T follicular helper cell (primary cell): ENCODE measurements around the gene TIMM29.

Source experiments
- DNase-seq: peaks from one replicate; pipeline ENCODE4 v3.0.0-alpha.2; 2020; ENCODE audit warnings: low read depth
- total RNA-seq, 2 experiments: gene quantifications; one replicate each; lab custom pipeline; 2026; lab: John Stamatoyannopoulos, UW

TIMM29 gene
- total RNA-seq: 18.2 to 25.9 reads per million in 2 experiments

- DNase-seq: peak; percentile 89
Observed at GRCh38 chr19:10928563-10929401, at the start of gene TIMM29, which contains the start of gene YIPF2. Gene TIMM29, plus strand, starts transcription at chr19:10928811. Its CDS starts 12 bp downstream, at chr19:10928823. Gene YIPF2, minus strand, starts transcription at chr19:10928639. Its CDS starts 229 bp downstream, at chr19:10928410.

- DNase-seq: no peak
Observed at GRCh38 chr19:10881403-10882107, 47.1 kb upstream of the TIMM29 start.

DNA sequence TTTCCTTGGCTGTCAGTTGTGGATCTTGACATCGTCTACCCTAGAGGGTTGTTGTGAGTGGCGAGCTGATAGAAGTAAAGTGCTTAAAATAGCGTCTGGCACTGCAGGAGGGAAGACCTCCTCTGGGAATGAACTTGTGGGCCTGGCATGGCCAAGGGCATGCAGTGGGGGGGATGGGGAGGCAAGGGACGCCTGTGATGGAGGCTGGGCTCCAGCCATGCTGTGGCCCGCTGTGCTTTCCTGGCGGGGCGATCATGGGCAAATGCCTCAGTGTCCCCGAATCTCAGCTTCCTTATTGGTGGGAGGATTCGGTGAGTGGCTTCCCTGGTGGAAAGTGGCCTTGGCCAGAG, 46.5 kb upstream of the TIMM29 start:
- no peak for DNase-seq

DNA sequence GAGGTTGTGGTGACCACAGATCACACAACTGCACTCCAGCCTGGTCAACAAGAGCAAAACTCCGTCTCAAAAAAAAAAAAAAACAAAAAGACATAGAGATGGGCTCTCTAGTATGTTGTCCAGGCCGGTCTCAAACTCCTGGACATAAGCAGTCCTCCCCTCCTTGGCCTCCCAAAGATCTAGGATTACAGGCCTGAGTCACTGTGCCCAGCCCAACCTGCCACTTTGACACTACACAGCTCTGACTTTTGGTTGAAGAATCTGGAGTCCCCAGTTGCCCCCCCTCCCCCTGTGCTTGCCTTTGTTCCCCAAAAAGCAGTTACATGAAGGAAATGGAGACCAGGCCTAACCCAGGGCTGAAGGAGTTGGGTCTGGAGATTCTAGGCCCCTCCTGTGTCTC, 44.3 kb upstream of the TIMM29 start:
- DNase-seq: no peak

GRCh38 chr19:10885201-10886169, 43.1 kb upstream of the TIMM29 start:
- no peak for DNase-seq

DNA sequence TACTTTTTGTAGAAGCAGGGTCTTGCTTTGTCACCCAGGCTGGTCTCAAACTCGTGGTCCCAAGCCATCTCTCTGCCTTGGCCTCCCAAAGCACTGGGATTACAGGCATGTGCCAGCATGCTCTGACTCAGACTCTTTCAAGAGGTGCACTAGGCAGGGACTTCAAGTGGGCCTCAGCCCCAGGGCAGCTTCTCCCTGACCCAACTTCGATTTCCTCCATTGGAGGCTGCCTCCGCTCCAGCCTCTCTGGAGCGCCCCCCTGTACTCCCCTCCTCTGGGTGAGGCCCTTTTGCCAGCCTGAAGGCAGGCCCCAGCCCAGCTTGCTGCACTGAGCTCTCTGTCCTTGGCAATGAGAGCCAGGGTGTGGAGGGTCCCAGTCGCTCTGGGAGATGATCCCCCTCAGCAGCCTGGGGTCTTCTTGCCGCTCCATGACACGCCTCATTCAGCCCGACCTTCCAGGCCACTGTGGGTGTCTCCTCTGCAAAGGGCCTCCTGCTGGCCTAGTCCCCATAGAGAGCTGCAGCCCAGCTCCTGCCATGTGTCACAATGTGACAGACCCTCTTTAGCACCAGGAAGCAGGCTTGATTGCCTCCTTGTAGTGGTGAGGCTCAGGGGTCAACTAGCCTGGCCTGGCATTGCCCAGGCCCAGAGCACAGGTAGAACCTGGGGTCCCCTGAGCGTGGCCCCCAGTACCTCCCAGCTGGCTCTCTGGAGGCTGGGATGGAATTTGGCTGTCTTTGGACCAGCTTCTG, 40.8 kb upstream of the TIMM29 start:
- DNase-seq: no peak

- DNase-seq: no peak
Observed at GRCh38 chr19:10888421-10888866, 40.2 kb upstream of the TIMM29 start.

- no peak for DNase-seq
Observed at GRCh38 chr19:10889880-10890279, 38.7 kb upstream of the TIMM29 start.

DNA sequence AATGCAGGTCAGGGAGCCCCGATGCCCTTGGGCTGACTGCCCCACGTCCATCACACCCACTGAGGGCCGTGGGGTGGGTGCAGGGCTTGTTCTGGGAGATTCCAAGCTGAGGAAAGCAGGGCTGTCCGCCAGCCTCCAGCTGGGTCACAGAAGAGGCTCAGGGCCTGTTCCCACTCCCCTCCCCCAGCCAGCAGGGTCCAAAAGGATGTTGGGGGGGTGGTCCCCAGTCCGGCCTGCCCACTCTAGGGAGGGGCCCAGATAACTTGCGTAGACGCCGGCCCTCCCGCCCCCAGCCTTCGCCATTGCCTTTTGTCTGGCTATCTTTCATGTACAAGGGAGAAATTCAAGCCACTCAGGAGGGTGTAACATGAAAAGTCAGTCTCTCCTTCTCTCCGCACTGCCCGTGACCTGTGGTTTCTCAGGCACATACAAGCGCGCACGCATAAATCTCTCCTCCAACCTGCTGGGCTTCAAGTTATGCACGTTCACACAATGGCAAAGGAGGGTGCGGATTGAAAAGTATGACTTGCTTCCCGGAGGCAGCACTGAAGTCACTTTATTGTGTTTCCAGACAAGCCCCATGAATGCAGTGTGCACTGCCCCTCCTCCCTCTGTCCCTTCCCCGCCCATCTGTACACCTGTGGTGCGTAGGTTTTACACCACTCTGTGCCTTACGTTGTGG, 37.1 kb upstream of the TIMM29 start:
- DNase-seq: no peak

GRCh38 chr19:10892256-10892655, 36.4 kb upstream of the TIMM29 start:
- no peak for DNase-seq

- no peak for DNase-seq
Observed at GRCh38 chr19:10894911-10895213, 33.7 kb upstream of the TIMM29 start.

DNA sequence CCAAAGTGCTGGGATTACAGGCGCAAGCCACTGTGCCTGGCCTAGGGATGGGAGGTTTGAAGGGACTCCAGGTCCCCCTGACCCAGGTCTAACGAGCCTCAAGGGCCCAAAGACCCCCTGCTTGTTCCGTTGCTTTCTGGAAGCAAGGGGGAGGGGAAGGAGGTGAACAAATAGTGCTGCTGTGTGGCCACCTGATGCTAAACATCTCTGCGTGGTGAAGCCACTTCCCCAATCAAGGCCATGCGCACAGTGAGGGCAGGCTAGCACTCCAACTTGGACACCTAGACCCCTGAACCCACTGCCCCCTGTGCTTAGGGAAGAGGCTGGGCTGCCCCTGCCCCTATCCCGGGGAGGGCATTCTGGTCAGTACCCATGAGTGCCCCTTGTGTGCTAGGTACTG, 33.2 kb upstream of the TIMM29 start:
- DNase-seq: no peak

- no peak for DNase-seq
Observed at GRCh38 chr19:10895920-10896319, 32.7 kb upstream of the TIMM29 start.

GRCh38 chr19:10896851-10897526, 31.6 kb upstream of the TIMM29 start:
- DNase-seq: no peak

DNA sequence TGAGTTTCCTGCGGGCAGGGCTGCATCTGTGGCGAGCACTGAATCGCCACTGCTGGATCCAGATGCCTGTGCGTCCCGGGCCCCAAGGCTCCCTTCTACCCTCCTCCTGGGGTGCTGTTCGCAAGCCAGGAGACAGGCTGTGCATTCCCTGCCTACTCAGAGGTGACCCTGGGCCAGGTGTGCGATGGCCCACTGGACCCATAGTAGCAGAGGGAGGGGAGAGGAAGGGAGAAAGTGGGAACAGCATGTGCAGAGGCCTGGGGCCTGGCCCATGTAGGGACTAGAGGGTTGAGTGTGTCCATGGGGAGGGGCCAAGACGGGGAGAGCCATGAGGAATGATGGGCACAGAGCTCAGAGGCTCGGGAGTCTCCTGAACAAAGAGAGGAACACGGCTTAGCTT, 30.0 kb upstream of the TIMM29 start:
- no peak for DNase-seq

GRCh38 chr19:10899151-10899653, 29.4 kb upstream of the TIMM29 start:
- DNase-seq: no peak

DNA sequence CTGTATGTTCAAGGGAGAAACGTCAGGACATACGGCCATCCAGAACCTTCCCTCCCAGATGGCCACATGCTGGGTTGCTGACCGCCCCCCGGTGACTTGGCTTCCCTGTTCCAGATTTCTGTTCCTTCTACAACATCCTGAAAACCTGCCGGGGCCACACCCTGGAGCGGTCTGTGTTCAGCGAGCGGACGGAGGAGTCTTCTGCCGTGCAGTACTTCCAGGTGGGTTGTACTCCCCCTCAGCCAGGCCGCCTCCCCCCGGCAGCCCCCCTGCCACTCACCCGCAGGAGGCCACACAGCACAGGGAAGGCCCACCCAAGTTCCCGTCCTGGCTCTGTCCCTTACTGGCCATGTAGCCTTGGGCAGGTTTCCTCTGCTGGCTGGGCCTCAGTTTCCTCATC, 20.7 kb upstream of the TIMM29 start:
- DNase-seq: no peak

- DNase-seq: no peak
Observed at GRCh38 chr19:10908380-10908960, 20.1 kb upstream of the TIMM29 start.

DNA sequence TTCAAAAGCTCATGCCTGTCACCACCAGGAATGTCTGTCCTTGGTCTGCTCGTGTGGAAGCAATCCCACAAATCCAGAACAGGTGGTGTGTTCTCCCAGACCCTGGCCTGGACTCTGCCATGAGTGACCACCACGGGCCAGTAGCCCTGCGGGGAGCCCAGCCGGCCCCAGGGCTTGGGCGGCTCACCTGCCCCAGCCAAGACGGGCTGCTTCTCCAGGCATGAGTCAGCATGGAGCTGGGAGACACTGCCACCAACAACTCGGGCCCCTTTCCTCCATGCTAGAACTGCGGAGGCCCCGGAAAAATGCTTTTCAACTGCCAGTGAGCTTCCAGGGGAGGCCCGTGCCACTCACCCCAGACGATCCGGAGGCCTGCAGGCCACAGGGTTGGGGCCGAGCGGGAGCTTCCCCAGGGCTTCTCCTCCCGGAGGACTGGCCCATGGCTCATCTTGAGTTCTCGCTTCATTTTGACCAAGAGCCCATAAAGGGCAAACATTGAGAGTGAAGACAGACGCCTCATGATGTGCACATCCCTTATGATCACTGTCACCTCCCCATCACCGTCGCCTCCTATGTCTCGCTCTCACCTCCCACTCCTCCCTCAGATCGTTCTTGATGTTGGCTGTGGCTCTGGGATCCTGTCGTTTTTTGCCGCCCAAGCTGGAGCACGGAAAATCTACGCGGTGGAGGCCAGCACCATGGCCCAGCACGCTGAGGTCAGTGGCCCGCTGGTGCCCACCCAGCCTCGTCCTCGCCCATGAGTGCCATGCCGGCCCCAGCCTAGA, 16.8 kb upstream of the TIMM29 start:
- no peak for DNase-seq
